ENCODE measurements around the gene RASSF3. TPM values are rescaled to one million over a fixed set of nuclear protein-coding genes. Genes with fewer than 3 reads are reported as not detected.
A peak's percentile ranks its signal among the peaks of the same experiment; 100 is the strongest.
"Not testable (repeated sequence)": the region's sequence is repeated elsewhere in the genome, so short reads cannot be mapped to it uniquely, and the experiment has no call there.

Gene RASSF3
- total and polyA plus RNA-seq, 5 donors from 2014 or later = 5.5 to 158 (median 10.5) TPM

DNA sequence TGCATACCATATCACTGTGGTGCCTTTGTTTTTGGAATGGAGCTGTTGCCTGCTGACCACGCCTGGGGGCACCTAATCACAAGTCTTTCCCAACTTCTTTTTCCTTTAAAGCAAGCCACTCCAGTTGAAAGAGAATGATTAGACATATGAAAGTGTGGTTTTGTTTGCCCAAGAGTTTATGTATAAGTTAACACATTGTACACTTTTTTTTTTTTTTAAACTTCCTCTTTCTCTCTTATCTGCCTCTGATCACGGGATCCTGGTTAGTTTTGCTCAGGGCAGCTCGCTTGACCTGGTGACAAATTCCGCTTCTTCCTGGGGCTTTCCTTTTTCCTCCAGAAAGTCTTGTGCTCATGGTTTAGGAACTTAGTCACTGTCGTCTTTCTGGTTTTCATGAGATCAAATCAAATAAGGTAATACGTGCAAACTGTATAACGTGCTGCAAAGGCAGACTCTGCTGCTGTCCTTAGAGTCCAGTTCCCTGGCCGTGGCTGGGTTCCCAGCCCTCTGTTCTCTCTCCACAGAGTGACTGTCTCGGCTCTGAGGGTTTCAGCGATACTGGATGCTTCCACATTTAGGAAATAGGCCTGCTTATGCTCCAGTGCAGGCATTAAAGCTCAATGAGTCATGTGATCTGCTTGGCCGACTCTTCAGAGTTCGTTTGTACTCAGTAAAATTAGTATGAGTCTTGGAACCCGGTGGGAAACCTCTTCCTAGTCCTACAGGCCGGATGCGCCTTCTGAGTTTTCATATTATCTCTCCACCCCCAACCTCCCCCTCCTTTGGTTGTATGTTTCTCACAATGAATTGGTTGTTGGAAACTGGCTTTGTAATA, 15.2 kb downstream of the RASSF3 start:
- H3K27me3 ChIP-seq (ENCODE audit: control insufficient read depth, insufficient read depth, low read length) = no peaks in the 10 kb centered on the region
- peaks cover 19% of the 10 kb centered on the region for H3K36me3 Mint-ChIP-seq
- H3K27ac ChIP-seq (ENCODE audit: insufficient read depth, low read length, poor library complexity, severe bottlenecking) = peak overlapping the region; percentile 61
- peaks cover 38 to 91% (median 58%) of the 10 kb centered on the region in 4 donors for H3K4me1 Mint-ChIP-seq
- H3K27ac Mint-ChIP-seq = peak overlapping the region; percentile 44 to 90 (median 88)
- H3K27me3 Mint-ChIP-seq = no peaks in the 10 kb centered on the region
- ATAC-seq (ENCODE audit: low read depth in 2 of 2) = peak; percentile 52 to 55
- H3K9me3 Mint-ChIP-seq = no peaks in the 10 kb centered on the region
- H3K4me1 ChIP-seq (ENCODE audit: control insufficient read depth, insufficient read depth, low read length, poor library complexity, severe bottlenecking) = peaks cover 76% of the 10 kb centered on the region
- H3K36me3 ChIP-seq (ENCODE audit: control insufficient read depth, insufficient read depth, low read length) = peaks cover 10% of the 10 kb centered on the region
- H3K9me3 ChIP-seq (ENCODE audit: control insufficient read depth in 2 of 2, low read length in 2 of 2) = no peaks in the 10 kb centered on the region
- H3K4me3 ChIP-seq (ENCODE audit: low read depth, low read length) = peak overlapping the region; percentile 83
- peak overlapping the region; percentile 84 to 91 (median 86) for H3K4me3 Mint-ChIP-seq
- DNase-seq = peak in 1 of 3 donors; percentile 31

DNA sequence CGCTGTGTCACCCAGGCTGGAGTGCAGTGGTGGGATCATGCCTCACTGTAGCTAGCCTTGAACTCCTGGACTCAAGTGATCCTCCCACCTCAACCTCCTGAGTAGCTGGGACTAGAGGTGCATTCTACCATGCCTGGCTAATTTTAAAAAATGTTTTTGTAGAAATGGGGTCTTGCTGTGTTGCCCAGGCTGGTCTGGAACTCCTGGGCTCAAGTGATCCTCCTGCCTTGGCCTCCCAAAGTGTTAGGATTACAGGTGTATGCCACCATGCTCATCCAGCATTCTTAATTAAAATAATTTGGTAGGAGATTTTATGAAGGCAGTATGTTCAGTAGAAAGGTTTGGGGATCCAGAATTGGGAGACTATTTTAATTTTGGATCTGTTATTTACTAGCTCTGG, 16.3 kb downstream of the RASSF3 start:
- H3K36me3 Mint-ChIP-seq = peaks cover 30% of the 10 kb centered on the region

GRCh38 chr12:64627771-64628170, 17.5 kb downstream of the RASSF3 start:
- H3K27me3 ChIP-seq (ENCODE audit: control insufficient read depth, insufficient read depth, low read length) = no peaks in the 10 kb centered on the region
- H3K9me3 ChIP-seq (ENCODE audit: control insufficient read depth in 2 of 2, low read length in 2 of 2) = no peaks in the 10 kb centered on the region
- ATAC-seq (ENCODE audit: low read depth in 2 of 2) (no peak), DNase-seq (no peak)
- peaks cover 19% of the 10 kb centered on the region for H3K36me3 ChIP-seq (ENCODE audit: control insufficient read depth, insufficient read depth, low read length)
- H3K4me3 Mint-ChIP-seq = peak overlapping the region in 3 of 4 donors; percentile 2 to 55 (median 43)
- H3K27ac Mint-ChIP-seq = peak overlapping the region; percentile 63 to 87 (median 76)
- H3K27me3 Mint-ChIP-seq = no peaks in the 10 kb centered on the region
- H3K4me1 Mint-ChIP-seq = peaks cover 51 to 93% (median 65%) of the 10 kb centered on the region in 4 donors
- peaks cover 33% of the 10 kb centered on the region for H3K36me3 Mint-ChIP-seq
- peaks cover 80% of the 10 kb centered on the region for H3K4me1 ChIP-seq (ENCODE audit: control insufficient read depth, insufficient read depth, low read length, poor library complexity, severe bottlenecking)
- H3K27ac ChIP-seq (ENCODE audit: insufficient read depth, low read length, poor library complexity, severe bottlenecking) = no peak overlapping the region
- peaks cover 0 to 5% (median 0%) of the 10 kb centered on the region in 7 donors for H3K9me3 Mint-ChIP-seq
- H3K4me3 ChIP-seq (ENCODE audit: low read depth, low read length) = peak overlapping the region; percentile 47

More for the DNA sequence above, 16.3 kb downstream of the RASSF3 start:
- not testable (repeated sequence) for ATAC-seq (ENCODE audit: low read depth in 2 of 2); H3K9me3 ChIP-seq (ENCODE audit: control insufficient read depth in 2 of 2, low read length in 2 of 2); DNase-seq; H3K9me3 Mint-ChIP-seq; H3K27me3 ChIP-seq (ENCODE audit: control insufficient read depth, insufficient read depth, low read length); H3K27me3 Mint-ChIP-seq
- H3K36me3 ChIP-seq (ENCODE audit: control insufficient read depth, insufficient read depth, low read length) = peaks cover 16% of the 10 kb centered on the region
- peak overlapping the region in 2 of 4 donors; percentile 2 to 65 for H3K4me3 Mint-ChIP-seq
- H3K27ac Mint-ChIP-seq = peak overlapping the region in 2 of 3 donors; percentile 63 to 87
- H3K27ac ChIP-seq (ENCODE audit: insufficient read depth, low read length, poor library complexity, severe bottlenecking) = peak overlapping the region; percentile 61
- H3K4me3 ChIP-seq (ENCODE audit: low read depth, low read length) = peak overlapping the region; percentile 47
- H3K4me1 Mint-ChIP-seq = peaks cover 44 to 93% (median 63%) of the 10 kb centered on the region in 4 donors
- peaks cover 79% of the 10 kb centered on the region for H3K4me1 ChIP-seq (ENCODE audit: control insufficient read depth, insufficient read depth, low read length, poor library complexity, severe bottlenecking)

DNA sequence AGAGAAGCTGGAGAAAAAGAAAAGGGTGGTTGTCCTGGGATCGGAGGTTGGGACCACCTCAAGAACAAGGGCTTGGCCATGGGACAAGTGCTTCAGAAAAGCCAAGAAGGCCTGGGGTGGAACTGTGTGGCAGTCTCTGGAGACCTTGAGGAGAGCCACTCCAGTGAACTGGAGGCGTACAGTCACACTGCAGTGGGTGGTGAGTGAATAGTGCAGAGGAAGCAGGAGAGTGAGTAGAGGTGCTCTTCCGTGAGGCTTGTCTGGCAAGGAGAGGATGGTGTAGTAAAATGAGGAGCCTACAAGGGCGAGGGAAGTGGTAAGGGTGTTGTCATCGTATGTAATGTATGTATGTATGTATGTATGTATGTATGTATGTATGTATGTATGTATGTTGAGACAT, 20.9 kb downstream of the RASSF3 start:
- peaks cover 50 to 95% (median 67%) of the 10 kb centered on the region in 4 donors for H3K4me1 Mint-ChIP-seq
- H3K4me3 ChIP-seq (ENCODE audit: low read depth, low read length) = peak overlapping the region; percentile 30
- peaks cover 78% of the 10 kb centered on the region for H3K4me1 ChIP-seq (ENCODE audit: control insufficient read depth, insufficient read depth, low read length, poor library complexity, severe bottlenecking)
- peak overlapping the region; percentile 20 for H3K27ac ChIP-seq (ENCODE audit: insufficient read depth, low read length, poor library complexity, severe bottlenecking)
- peaks cover 0 to 8% (median 2%) of the 10 kb centered on the region in 7 donors for H3K9me3 Mint-ChIP-seq
- ATAC-seq (ENCODE audit: low read depth in 2 of 2) (peak in 1 of 2 donors; percentile 41), DNase-seq (no peak)
- H3K9me3 ChIP-seq (ENCODE audit: control insufficient read depth in 2 of 2, low read length in 2 of 2) = no peaks in the 10 kb centered on the region
- H3K27ac Mint-ChIP-seq = peak overlapping the region; percentile 87 to 98 (median 91)
- H3K36me3 Mint-ChIP-seq = peaks cover 46% of the 10 kb centered on the region
- peak overlapping the region; percentile 47 to 69 (median 60) for H3K4me3 Mint-ChIP-seq
- no peaks in the 10 kb centered on the region for H3K27me3 ChIP-seq (ENCODE audit: control insufficient read depth, insufficient read depth, low read length)
- no peaks in the 10 kb centered on the region for H3K27me3 Mint-ChIP-seq
- peaks cover 36% of the 10 kb centered on the region for H3K36me3 ChIP-seq (ENCODE audit: control insufficient read depth, insufficient read depth, low read length)

GRCh38 chr12:64633011-64633939, 23.0 kb downstream of the RASSF3 start:
- peaks cover 36% of the 10 kb centered on the region for H3K36me3 ChIP-seq (ENCODE audit: control insufficient read depth, insufficient read depth, low read length)
- DNase-seq = no peak
- peaks cover 0 to 8% (median 2%) of the 10 kb centered on the region in 7 donors for H3K9me3 Mint-ChIP-seq
- peaks cover 51% of the 10 kb centered on the region for H3K36me3 Mint-ChIP-seq
- H3K27me3 ChIP-seq (ENCODE audit: control insufficient read depth, insufficient read depth, low read length) = no peaks in the 10 kb centered on the region
- peak overlapping the region in 2 of 3 donors; percentile 30 to 87 for H3K27ac Mint-ChIP-seq
- ATAC-seq (ENCODE audit: low read depth in 2 of 2) = no peak
- H3K4me1 ChIP-seq (ENCODE audit: control insufficient read depth, insufficient read depth, low read length, poor library complexity, severe bottlenecking) = peaks cover 67% of the 10 kb centered on the region
- H3K27me3 Mint-ChIP-seq = no peaks in the 10 kb centered on the region
- H3K4me1 Mint-ChIP-seq = peaks cover 39 to 94% (median 63%) of the 10 kb centered on the region in 4 donors
- H3K9me3 ChIP-seq (ENCODE audit: control insufficient read depth in 2 of 2, low read length in 2 of 2) = no peaks in the 10 kb centered on the region
- peak overlapping the region; percentile 29 to 69 (median 50) for H3K4me3 Mint-ChIP-seq
- H3K4me3 ChIP-seq (ENCODE audit: low read depth, low read length) = peak overlapping the region; percentile 29
- H3K27ac ChIP-seq (ENCODE audit: insufficient read depth, low read length, poor library complexity, severe bottlenecking) = peak overlapping the region; percentile 44

- no peaks in the 10 kb centered on the region for H3K27me3 Mint-ChIP-seq
- H3K4me1 Mint-ChIP-seq = peaks cover 43 to 95% (median 68%) of the 10 kb centered on the region in 4 donors
- ATAC-seq (ENCODE audit: low read depth in 2 of 2) (peak; percentile 76 to 79), DNase-seq (no peak)
- peaks cover 35% of the 10 kb centered on the region for H3K36me3 ChIP-seq (ENCODE audit: control insufficient read depth, insufficient read depth, low read length)
- H3K27ac Mint-ChIP-seq = peak overlapping the region in 2 of 3 donors; percentile 30 to 87
- peaks cover 0 to 8% (median 2%) of the 10 kb centered on the region in 7 donors for H3K9me3 Mint-ChIP-seq
- H3K9me3 ChIP-seq (ENCODE audit: control insufficient read depth in 2 of 2, low read length in 2 of 2) = no peaks in the 10 kb centered on the region
- no peaks in the 10 kb centered on the region for H3K27me3 ChIP-seq (ENCODE audit: control insufficient read depth, insufficient read depth, low read length)
- peak overlapping the region in 3 of 4 donors; percentile 39 to 69 (median 60) for H3K4me3 Mint-ChIP-seq
- peaks cover 53% of the 10 kb centered on the region for H3K36me3 Mint-ChIP-seq
- H3K4me1 ChIP-seq (ENCODE audit: control insufficient read depth, insufficient read depth, low read length, poor library complexity, severe bottlenecking) = peaks cover 70% of the 10 kb centered on the region
- H3K27ac ChIP-seq (ENCODE audit: insufficient read depth, low read length, poor library complexity, severe bottlenecking) = peak overlapping the region; percentile 38
- H3K4me3 ChIP-seq (ENCODE audit: low read depth, low read length) = no peak overlapping the region
Observed at GRCh38 chr12:64633940-64634337, 23.6 kb downstream of the RASSF3 start.

GRCh38 chr12:64634508-64635092, 24.3 kb downstream of the RASSF3 start:
- H3K4me1 Mint-ChIP-seq = peaks cover 44 to 96% (median 74%) of the 10 kb centered on the region in 4 donors
- H3K4me3 ChIP-seq (ENCODE audit: low read depth, low read length) = peak overlapping the region; percentile 33
- H3K27ac ChIP-seq (ENCODE audit: insufficient read depth, low read length, poor library complexity, severe bottlenecking) = peak overlapping the region; percentile 44
- DNase-seq (no peak), ATAC-seq (ENCODE audit: low read depth in 2 of 2) (no peak)
- no peaks in the 10 kb centered on the region for H3K27me3 Mint-ChIP-seq
- peaks cover 77% of the 10 kb centered on the region for H3K4me1 ChIP-seq (ENCODE audit: control insufficient read depth, insufficient read depth, low read length, poor library complexity, severe bottlenecking)
- H3K4me3 Mint-ChIP-seq = peak overlapping the region; percentile 16 to 71 (median 44)
- no peaks in the 10 kb centered on the region for H3K27me3 ChIP-seq (ENCODE audit: control insufficient read depth, insufficient read depth, low read length)
- peaks cover 54% of the 10 kb centered on the region for H3K36me3 Mint-ChIP-seq
- no peaks in the 10 kb centered on the region for H3K9me3 ChIP-seq (ENCODE audit: control insufficient read depth in 2 of 2, low read length in 2 of 2)
- peaks cover 28% of the 10 kb centered on the region for H3K36me3 ChIP-seq (ENCODE audit: control insufficient read depth, insufficient read depth, low read length)
- H3K9me3 Mint-ChIP-seq = peaks cover 0 to 8% (median 2%) of the 10 kb centered on the region in 7 donors
- peak overlapping the region in 2 of 3 donors; percentile 30 to 87 for H3K27ac Mint-ChIP-seq
